H54 (cell line): ENCODE results near the gene KCNIP1.

ENCODE experiments used
- DNase-seq: peaks from one replicate; pipeline ENCODE4 v3.0.0; 2011; ENCODE audit warnings: low spot score, mixed read lengths; ENCODE audit not compliant: insufficient read length
- FAIRE-seq: peaks from 3 replicates; lab custom pipeline; 2011; peaks lifted over from hg19 to GRCh38; lab: Jason Lieb, UNC
- POLR2A ChIP-seq: IDR thresholded peaks from 2 replicates; pipeline ENCODE4 v1.6.1; 2011; ENCODE audit warnings: low read depth, mild to moderate bottlenecking, low read length

The KCNIP1 gene

GRCh38 chr5:170524576-170524975 lies 20.8 kb downstream of the KCNIP1 start:
- no peak for TF ChIP-seq POLR2A
- FAIRE-seq (no peak), DNase-seq (no peak)

GRCh38 chr5:170525470-170526211 lies 21.8 kb downstream of the KCNIP1 start:
- TF ChIP-seq POLR2A, result no peak
- FAIRE-seq (no peak), DNase-seq (no peak)

GRCh38 chr5:170527991-170528390 lies 24.2 kb downstream of the KCNIP1 start:
- DNase-seq, result no peak
- no peak for TF ChIP-seq POLR2A
- FAIRE-seq, result no peak

GRCh38 chr5:170528976-170529375 lies 25.2 kb downstream of the KCNIP1 start:
- FAIRE-seq, result no peak
- no peak for DNase-seq
- no peak for TF ChIP-seq POLR2A

GRCh38 chr5:170532935-170533334 lies 29.1 kb downstream of the KCNIP1 start:
- no peak for DNase-seq
- FAIRE-seq, result no peak

GRCh38 chr5:170533383-170533782 lies 29.6 kb downstream of the KCNIP1 start:
- DNase-seq (no peak), FAIRE-seq (no peak)
- no peak for TF ChIP-seq POLR2A

More at GRCh38 chr5:170532935-170533334, 29.1 kb downstream of the KCNIP1 start:
- no peak for TF ChIP-seq POLR2A

- DNase-seq (no peak), FAIRE-seq (no peak)
- TF ChIP-seq POLR2A, result no peak
Observed at GRCh38 chr5:170534177-170534576, 30.4 kb downstream of the KCNIP1 start.

- FAIRE-seq (no peak), DNase-seq (no peak)
Observed at GRCh38 chr5:170534941-170535340, 31.1 kb downstream of the KCNIP1 start.

GRCh38 chr5:170536525-170536924 lies 32.7 kb downstream of the KCNIP1 start:
- DNase-seq (no peak), FAIRE-seq (no peak)
- TF ChIP-seq POLR2A, result no peak

More at GRCh38 chr5:170534941-170535340, 31.1 kb downstream of the KCNIP1 start:
- TF ChIP-seq POLR2A, result no peak

GRCh38 chr5:170537451-170538095 lies 33.8 kb downstream of the KCNIP1 start:
- FAIRE-seq (no peak), DNase-seq (no peak)
- TF ChIP-seq POLR2A, result no peak

- DNase-seq, result no peak
- TF ChIP-seq POLR2A, result no peak
- no peak for FAIRE-seq
Observed at GRCh38 chr5:170538096-170538465, 34.3 kb downstream of the KCNIP1 start.

- DNase-seq (no peak), FAIRE-seq (no peak)
- no peak for TF ChIP-seq POLR2A
Observed at GRCh38 chr5:170538696-170539586, 35.1 kb downstream of the KCNIP1 start.

- no peak for FAIRE-seq
- no peak for TF ChIP-seq POLR2A
- DNase-seq, result no peak
Observed at GRCh38 chr5:170540271-170540670, 36.5 kb downstream of the KCNIP1 start.

GRCh38 chr5:170541146-170541769 lies 37.4 kb downstream of the KCNIP1 start:
- DNase-seq (no peak), FAIRE-seq (no peak)
- TF ChIP-seq POLR2A, result no peak
